Stimulated activated naive CD8-positive, alpha-beta T cell treated with anti-CD3 and anti-CD28 coated beads, Interleukin-15, Interleukin-2, amounts not matched to agents 100 U/mL and 50 U/mL, for 24 hours (primary cell): ENCODE data around the gene THBS4.
A peak's percentile ranks its signal among the peaks of the same experiment; 100 is the strongest.

ENCODE experiments used
- ATAC-seq: fragments of 150-1000 bp; cut with Tn5 transposase; one replicate; pipeline ENCODE4 v1.10.0; 2021
- DNase-seq: peaks from one replicate; pipeline ENCODE4 v3.0.0; 2021

The THBS4 gene

GRCh38 chr5:80034962-80035821 is at the start of gene THBS4:
Gene THBS4, plus strand, starts transcription at chr5:80035348. Its CDS starts 190 bp downstream, at chr5:80035538.
- DNase-seq (peak; percentile 12), ATAC-seq (peak; percentile 28)

GRCh38 chr5:79986260-79986659 is 48.9 kb upstream of the THBS4 start:
- no peak for ATAC-seq

GRCh38 chr5:79990205-79990597 is 44.9 kb upstream of the THBS4 start:
- ATAC-seq: peak; percentile 70
- no peak for DNase-seq

More at GRCh38 chr5:79986260-79986659, 48.9 kb upstream of the THBS4 start:
- DNase-seq: no peak

GRCh38 chr5:79990598-79991507 is 44.3 kb upstream of the THBS4 start, which contains the start of gene MTX3:
Gene MTX3, minus strand, starts transcription at chr5:79991262. Its CDS starts 24 bp downstream, at chr5:79991238.
- ATAC-seq: peak; percentile 87
- DNase-seq: peak; percentile 94

- ATAC-seq: no peak
- no peak for DNase-seq
Observed at GRCh38 chr5:79992891-79993657, 42.1 kb upstream of the THBS4 start.

- ATAC-seq: peak; percentile 81
- DNase-seq: no peak
Observed at GRCh38 chr5:79999722-80000121, 35.4 kb upstream of the THBS4 start.

GRCh38 chr5:80002677-80003076 is 32.5 kb upstream of the THBS4 start:
- ATAC-seq: no peak
- no peak for DNase-seq

GRCh38 chr5:80008995-80009765 is 26.0 kb upstream of the THBS4 start:
- DNase-seq (no peak), ATAC-seq (no peak)

- no peak for DNase-seq
- ATAC-seq: no peak
Observed at GRCh38 chr5:80010754-80011392, 24.3 kb upstream of the THBS4 start.

GRCh38 chr5:80025069-80025468 is 10.1 kb upstream of the THBS4 start:
- DNase-seq (no peak), ATAC-seq (no peak)

- ATAC-seq (no peak), DNase-seq (no peak)
Observed at GRCh38 chr5:80026841-80027240, 8.3 kb upstream of the THBS4 start.

GRCh38 chr5:80031109-80031508 is 4.0 kb upstream of the THBS4 start:
- no peak for DNase-seq
- no peak for ATAC-seq

- ATAC-seq: peak; percentile 71
- no peak for DNase-seq
Observed at GRCh38 chr5:80033513-80033912, 1.6 kb upstream of the THBS4 start.

- ATAC-seq (no peak), DNase-seq (no peak)
Observed at GRCh38 chr5:80034559-80034958, 589 bp upstream of the THBS4 start.

- DNase-seq: no peak
- no peak for ATAC-seq
Observed at GRCh38 chr5:80035839-80036238, 691 bp downstream of the THBS4 start.

- ATAC-seq (no peak), DNase-seq (no peak)
Observed at GRCh38 chr5:80036615-80037014, 1.5 kb downstream of the THBS4 start.

- ATAC-seq (peak; percentile 58), DNase-seq (no peak)
Observed at GRCh38 chr5:80037366-80037765, 2.2 kb downstream of the THBS4 start.

GRCh38 chr5:80039650-80040049 is 4.5 kb downstream of the THBS4 start:
- ATAC-seq (no peak), DNase-seq (no peak)

GRCh38 chr5:80041527-80041926 is 6.4 kb downstream of the THBS4 start:
- DNase-seq (no peak), ATAC-seq (no peak)

- no peak for ATAC-seq
- DNase-seq: no peak
Observed at GRCh38 chr5:80042330-80042729, 7.2 kb downstream of the THBS4 start.

- ATAC-seq: no peak
Observed at GRCh38 chr5:80043187-80043586, 8.0 kb downstream of the THBS4 start.

More at GRCh38 chr5:80043187-80043586, 8.0 kb downstream of the THBS4 start:
- DNase-seq: no peak
